B cell (primary cell): ENCODE measurements around the gene NSF. TPM values are rescaled to one million over a fixed set of nuclear protein-coding genes. Genes with fewer than 3 reads are reported as not detected.

Source experiments
- ATAC-seq: fragments of 200-7000 bp; cut with Tn5 transposase; one replicate; pipeline ENCODE4 v1.10.0; 2021; ENCODE audit warnings: low read depth, mild to moderate bottlenecking, moderate number of reproducible peaks, moderate library complexity
- CTCF ChIA-PET: fragments of 350-600 bp; sonication (Branson Sonifier 250); formaldehyde crosslinking; loops from one replicate; lab custom pipeline; 2021; ENCODE audit warnings: antibody characterized with exemption, inconsistent platforms; lab: Charles Lee
- POLR2A ChIA-PET: fragments of 350-600 bp; sonication (Branson Sonifier 250); formaldehyde crosslinking; loops from one replicate; lab custom pipeline; 2021; ENCODE audit warnings: antibody characterized with exemption; lab: Charles Lee
- DNase-seq: peaks from one replicate; pipeline ENCODE4 v3.0.0; 2013
- H2AFZ ChIP-seq: 2 replicates; pipeline ENCODE4 v1.6.1; 2012; ENCODE audit warnings: mild to moderate bottlenecking, low read depth, low read length; ENCODE audit not compliant: insufficient read depth, poor library complexity, severe bottlenecking
- H3K27ac ChIP-seq, 2 donors: 1 replicate in 1 of 2; 2 replicates in 1 of 2; pipeline ENCODE4 v1.5.1; 2012 to 2013; ENCODE audit warnings: low read length in 2 of 2, mild to moderate bottlenecking in 2 of 2, moderate library complexity in 1 of 2
- H3K27me3 ChIP-seq, 4 experiments: fragments of 200-600 bp in 1 of 4; sonication (generic) in 1 of 4; replicated peaks in 1 of 4; 1 replicate in 2 of 4; 2 replicates in 2 of 4; pipeline versions ENCODE4 v1.6.1 to v1.7.0; 2013 to 2016; ENCODE audit warnings: low read length in 3 of 4, mild to moderate bottlenecking in 2 of 4, mixed read lengths in 1 of 4, moderate library complexity in 1 of 4; ENCODE audit not compliant: insufficient read depth in 4 of 4, control insufficient read depth in 3 of 4; ENCODE audit errors: control extremely low read depth in 1 of 4
- H3K36me3 ChIP-seq, 2 experiments: replicated peaks in 1 of 2; 1 replicate in 1 of 2; 2 replicates in 1 of 2; pipeline versions ENCODE4 v1.6.1 to v1.7.1; 2013; ENCODE audit warnings: low read length in 1 of 2; ENCODE audit not compliant: insufficient read depth in 2 of 2, control insufficient read depth in 1 of 2; ENCODE audit errors: control extremely low read depth in 1 of 2, extremely low read depth in 1 of 2
- H3K4me1 ChIP-seq, 2 donors: fragments of 200-600 bp in 1 of 2; sonication (generic) in 1 of 2; 1 replicate in 1 of 2; 2 replicates in 1 of 2; pipeline versions ENCODE4 v1.5.1 to v1.6.1; 2013 to 2017; ENCODE audit warnings: low read length in 2 of 2; ENCODE audit not compliant: control insufficient read depth in 2 of 2, insufficient read depth in 2 of 2
- H3K4me2 ChIP-seq: replicated peaks from 2 replicates; pipeline ENCODE3; 2012; ENCODE audit warnings: mild to moderate bottlenecking, low read depth, low read length; ENCODE audit not compliant: poor library complexity, severe bottlenecking
- H3K4me3 ChIP-seq, 5 experiments: fragments of 200-600 bp in 1 of 5; sonication (generic) in 1 of 5; 1 replicate in 3 of 5; 2 replicates in 2 of 5; pipeline versions ENCODE4 v1.5.1 to v1.7.0; 2011 to 2016; ENCODE audit warnings: low read length in 4 of 5, mild to moderate bottlenecking in 4 of 5, low read depth in 2 of 5, control low read depth in 1 of 5, moderate library complexity in 1 of 5; ENCODE audit not compliant: insufficient read depth in 1 of 5; ENCODE audit errors: control extremely low read depth in 1 of 5, extremely low read depth in 1 of 5
- H3K79me2 ChIP-seq: fragments of 200-600 bp; sonication (generic); one replicate; pipeline ENCODE4 v1.6.0; 2016; ENCODE audit warnings: low read length; ENCODE audit not compliant: control insufficient read depth, insufficient read depth
- H3K9ac ChIP-seq: fragments of 200-600 bp; sonication (generic); 2 replicates; pipeline ENCODE4 v1.6.1; 2017; ENCODE audit warnings: mild to moderate bottlenecking, low read length, moderate library complexity
- H3K9me3 ChIP-seq, 3 donors: one replicate each; pipeline versions ENCODE4 v1.6.1 to v1.7.1; 2013; ENCODE audit warnings: low read length in 2 of 3; ENCODE audit not compliant: control insufficient read depth in 2 of 3, insufficient read depth in 1 of 3; ENCODE audit errors: control extremely low read depth in 1 of 3
- H4K20me1 ChIP-seq: 2 replicates; pipeline ENCODE4 v1.6.0; 2012; ENCODE audit warnings: mild to moderate bottlenecking, low read length; ENCODE audit not compliant: insufficient read depth, control insufficient read depth, poor library complexity, severe bottlenecking
- H3K27ac Mint-ChIP-seq: one replicate; pipeline ENCODE4 v1.8.0; 2021; ENCODE audit warnings: mixed read lengths
- H3K27me3 Mint-ChIP-seq: one replicate; pipeline ENCODE4 v1.8.0; 2021; ENCODE audit warnings: mixed read lengths
- H3K4me1 Mint-ChIP-seq: one replicate; pipeline ENCODE4 v1.8.0; 2021; ENCODE audit warnings: mixed read lengths
- H3K4me3 Mint-ChIP-seq: one replicate; pipeline ENCODE4 v1.8.0; 2021; ENCODE audit warnings: mixed read lengths
- H3K9me3 Mint-ChIP-seq: one replicate; pipeline ENCODE4 v1.8.0; 2022; ENCODE audit warnings: mixed read lengths; ENCODE audit not compliant: insufficient read depth
- EZH2 ChIP-seq: IDR thresholded peaks from 2 replicates; pipeline ENCODE4 v1.6.1; 2012; ENCODE audit warnings: borderline replicate concordance, low read depth, mild to moderate bottlenecking, moderate library complexity, low read length; ENCODE audit not compliant: insufficient read depth, poor library complexity, severe bottlenecking
- WGBS: methylation state at CpG from one replicate; pipeline ENCODE4 v1.1.5; 2013; ENCODE audit warnings: missing lambda C conversion rate; ENCODE audit not compliant: insufficient coverage; 5-methylcytosine and 5-hydroxymethylcytosine counted together
- intact Hi-C: fragments of 100-400 bp; cut with micrococcal nuclease; formaldehyde crosslinking; loops from one replicate; pipeline ENCODE4 v1.10.0; 2022
- polyA plus RNA-seq: library from polyadenylated mRNA; depleted of rRNA; stranded (reverse); fragments of >200 nt; gene quantifications from 2 replicates; pipeline ENCODE4 v1.2.3, GENCODE V29; 2012
- total RNA-seq, 2 donors: library from RNA; stranded (reverse); fragments of 120-200 nt in 1 of 2; gene quantifications; 1 replicate in 1 of 2; 2 replicates in 1 of 2; pipeline versions ENCODE4 v1.2.3 to v1.2.4, GENCODE V29; 2013 to 2022
- TF ChIP-seq, protein P1 (sequence below): fragments of 200-600 bp; IDR thresholded peaks from one replicate; pipeline ENCODE4 v1.8.0; 2022; ENCODE audit warnings: antibody characterized with exemption, mild to moderate bottlenecking

Gene NSF
- total and polyA plus RNA-seq, 2 donors (not counting 1 experiment from before 2014, with no cell fraction given) = 10.9 to 91.0 TPM

DNA sequence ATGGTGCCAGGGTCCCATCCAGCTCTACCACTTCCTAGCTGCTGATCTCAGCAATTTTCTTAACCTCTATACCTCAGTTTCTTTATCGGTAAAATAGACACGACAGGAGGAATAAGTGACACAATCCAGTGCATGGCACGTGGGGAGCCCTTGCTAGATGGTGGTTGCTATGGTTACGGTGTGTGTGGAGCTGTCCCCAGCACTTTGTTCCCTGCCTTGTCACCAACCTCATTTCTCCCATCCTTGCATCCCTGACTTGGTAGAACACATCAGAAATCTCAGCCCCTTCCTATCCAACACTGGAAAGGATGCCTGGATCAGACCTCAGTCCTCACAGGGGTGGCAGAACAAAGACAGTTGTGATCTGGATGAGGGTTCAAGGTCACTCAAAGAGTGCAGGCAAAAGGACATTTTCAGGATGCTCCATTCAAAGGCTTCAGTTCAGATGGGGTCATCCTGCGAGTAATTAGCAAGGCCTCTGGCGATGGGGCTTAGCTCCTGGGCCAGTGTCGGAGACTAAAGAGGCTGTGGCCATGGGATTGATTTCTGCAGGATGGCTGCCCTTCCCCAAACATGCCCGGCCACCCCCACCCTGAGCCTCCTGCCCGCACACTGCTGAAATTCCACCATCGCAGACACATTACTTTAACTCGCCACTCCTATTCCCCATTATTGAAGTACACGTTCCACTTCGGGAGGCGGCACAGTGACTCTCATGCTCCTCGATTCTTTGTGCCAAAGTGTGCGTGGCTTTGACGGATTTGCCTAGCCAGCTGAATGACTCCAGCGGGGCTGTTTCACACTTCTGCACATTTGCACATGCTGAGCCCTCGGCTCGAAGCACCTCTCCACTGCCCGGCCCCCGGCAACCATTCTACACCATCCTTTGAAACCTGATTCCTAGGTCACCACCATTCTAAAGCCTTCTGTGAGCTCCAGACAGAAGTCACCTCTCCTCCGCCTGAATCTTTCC lies 187.8 kb downstream of the NSF start:
- 82% methylated on average over 19 of the region's 23 CpGs for WGBS
- no peak for DNase-seq
- ATAC-seq = no peak
- Histone ChIP-seq H3K4me2 (no peak overlapping the region), H4K20me1 (no peaks in the 10 kb centered on the region), H3K4me1 (peaks cover 1 to 23% of the 10 kb centered on the region in 2 donors), H3K4me3 (no peak overlapping the region), H3K27me3 (peaks cover 0 to 7% (median 0%) of the 10 kb centered on the region in 4 experiments), H3K27ac (no peak overlapping the region), H2AFZ (no peak overlapping the region), H3K9me3 (no peaks in the 10 kb centered on the region), H3K79me2 (no peaks in the 10 kb centered on the region), H3K36me3 (no peaks in the 10 kb centered on the region), H3K9ac (no peak overlapping the region)
- ChIA-PET POLR2A (no interaction called here), CTCF (no interaction called here)
- peaks cover 8% of the 10 kb centered on the region for H3K4me1 Mint-ChIP-seq
- intact Hi-C loops = no loop called here
- TF ChIP-seq, protein P1, sequence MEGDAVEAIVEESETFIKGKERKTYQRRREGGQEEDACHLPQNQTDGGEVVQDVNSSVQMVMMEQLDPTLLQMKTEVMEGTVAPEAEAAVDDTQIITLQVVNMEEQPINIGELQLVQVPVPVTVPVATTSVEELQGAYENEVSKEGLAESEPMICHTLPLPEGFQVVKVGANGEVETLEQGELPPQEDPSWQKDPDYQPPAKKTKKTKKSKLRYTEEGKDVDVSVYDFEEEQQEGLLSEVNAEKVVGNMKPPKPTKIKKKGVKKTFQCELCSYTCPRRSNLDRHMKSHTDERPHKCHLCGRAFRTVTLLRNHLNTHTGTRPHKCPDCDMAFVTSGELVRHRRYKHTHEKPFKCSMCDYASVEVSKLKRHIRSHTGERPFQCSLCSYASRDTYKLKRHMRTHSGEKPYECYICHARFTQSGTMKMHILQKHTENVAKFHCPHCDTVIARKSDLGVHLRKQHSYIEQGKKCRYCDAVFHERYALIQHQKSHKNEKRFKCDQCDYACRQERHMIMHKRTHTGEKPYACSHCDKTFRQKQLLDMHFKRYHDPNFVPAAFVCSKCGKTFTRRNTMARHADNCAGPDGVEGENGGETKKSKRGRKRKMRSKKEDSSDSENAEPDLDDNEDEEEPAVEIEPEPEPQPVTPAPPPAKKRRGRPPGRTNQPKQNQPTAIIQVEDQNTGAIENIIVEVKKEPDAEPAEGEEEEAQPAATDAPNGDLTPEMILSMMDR = no peak
- no peak for TF ChIP-seq EZH2
- H3K27me3 Mint-ChIP-seq = no peaks in the 10 kb centered on the region
- H3K27ac Mint-ChIP-seq = no peak overlapping the region
- no peak overlapping the region for H3K4me3 Mint-ChIP-seq
- H3K9me3 Mint-ChIP-seq = no peaks in the 10 kb centered on the region

DNA sequence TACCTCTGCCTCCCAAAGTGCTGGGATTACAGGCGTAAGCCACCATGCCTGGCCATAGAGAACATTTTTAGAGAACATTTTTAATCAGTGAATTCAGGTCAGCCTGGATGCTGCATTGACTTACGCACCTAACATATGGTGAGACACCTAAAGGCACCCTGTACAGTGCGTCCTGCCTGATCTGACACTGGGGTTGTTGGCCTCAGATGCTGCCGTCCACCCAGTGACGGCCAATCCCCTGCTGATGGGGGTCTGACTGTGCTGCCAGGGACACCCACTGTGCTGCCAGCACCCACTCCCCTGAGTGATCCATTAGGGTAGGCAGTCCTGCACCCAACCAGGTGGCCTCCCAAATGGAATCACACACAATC lies 189.5 kb downstream of the NSF start:
- Histone ChIP-seq H4K20me1 (no peaks in the 10 kb centered on the region), H3K4me1 (peaks cover 0 to 16% of the 10 kb centered on the region in 2 donors), H3K27me3 (no peaks in the 10 kb centered on the region), H3K4me2 (no peak overlapping the region), H3K4me3 (no peak overlapping the region), H3K27ac (no peak overlapping the region), H3K9ac (no peak overlapping the region), H3K79me2 (no peaks in the 10 kb centered on the region), H2AFZ (no peak overlapping the region), H3K9me3 (no peaks in the 10 kb centered on the region), H3K36me3 (no peaks in the 10 kb centered on the region)
- WGBS = 92% methylated on average over 5 of the region's 5 CpGs
- CTCF ChIA-PET = no interaction called here
- ATAC-seq (no peak), DNase-seq (no peak)
- intact Hi-C loops = no loop called here
- Mint-ChIP-seq H3K4me1 (peaks cover 6% of the 10 kb centered on the region), H3K9me3 (no peaks in the 10 kb centered on the region), H3K27ac (no peak overlapping the region), H3K4me3 (no peak overlapping the region), H3K27me3 (no peaks in the 10 kb centered on the region)
- no peak for TF ChIP-seq EZH2
- TF ChIP-seq, protein P1 = no peak
- POLR2A ChIA-PET = no interaction called here
